IMR-90 (cell line): ENCODE results near the gene FAM149A. TPM values are rescaled to one million over a fixed set of nuclear protein-coding genes. Genes with fewer than 3 reads are reported as not detected.

ENCODE experiments used
- ATAC-seq: fragments of 200-7000 bp; cut with Tn5 transposase; 2 replicates; pipeline ENCODE4 v1.9.1; 2020; ENCODE audit warnings: low read depth, mild to moderate bottlenecking, moderate library complexity
- BruUV-seq: library from RNA; stranded (reverse); fragments of 400-500 nt; replicated peaks from 2 replicates; lab custom pipeline; 2021; lab: Mats Ljungman, UMichigan
- CTCF ChIA-PET: fragments of 300-600 bp; formaldehyde crosslinking; extraction: SDS; loops from one replicate; lab custom pipeline; 2021; ENCODE audit warnings: antibody characterized with exemption; lab: Yijun Ruan, JAX
- POLR2A ChIA-PET: fragments of 300-600 bp; sonication (Branson Sonifier 250); formaldehyde crosslinking; loops from one replicate; lab custom pipeline; 2022; ENCODE audit warnings: antibody characterized with exemption; ENCODE audit not compliant: unreplicated experiment; lab: Charles Lee
- DNase-seq: peaks from one replicate; pipeline ENCODE4 v3.0.0; 2013
- H2AFZ ChIP-seq: replicated peaks from 2 replicates; pipeline ENCODE3; 2013; ENCODE audit warnings: low read length, mild to moderate bottlenecking; ENCODE audit not compliant: poor library complexity
- H2AK5ac ChIP-seq: 2 replicates; pipeline ENCODE4 v1.6.1; 2013; ENCODE audit warnings: low read depth, low read length, inconsistent platforms
- H2AK9ac ChIP-seq: replicated peaks from 2 replicates; pipeline ENCODE3; 2013; ENCODE audit warnings: mild to moderate bottlenecking, low read depth, low read length, moderate library complexity; ENCODE audit not compliant: poor library complexity
- H2BK120ac ChIP-seq: 2 replicates; pipeline ENCODE4 v1.6.1; 2013; ENCODE audit warnings: low read depth, low read length, inconsistent platforms
- H2BK15ac ChIP-seq: 3 replicates; pipeline ENCODE4 v1.6.1; 2013; ENCODE audit warnings: low read depth, low read length, inconsistent platforms
- H2BK20ac ChIP-seq: 2 replicates; pipeline ENCODE4 v1.6.1; 2013; ENCODE audit warnings: low read depth, mild to moderate bottlenecking, inconsistent platforms, low read length, moderate library complexity
- H2BK5ac ChIP-seq: 2 replicates; pipeline ENCODE4 v1.6.1; 2013; ENCODE audit warnings: mild to moderate bottlenecking, low read depth, low read length, inconsistent platforms; ENCODE audit not compliant: poor library complexity, severe bottlenecking
- H3K14ac ChIP-seq: replicated peaks from 2 replicates; pipeline ENCODE4 v1.6.1; 2013; ENCODE audit warnings: low read depth, low read length, inconsistent platforms
- H3K18ac ChIP-seq: 2 replicates; pipeline ENCODE4 v1.6.1; 2013; ENCODE audit warnings: low read depth, low read length, control low read depth
- H3K23ac ChIP-seq: 2 replicates; pipeline ENCODE4 v1.6.1; 2013; ENCODE audit warnings: low read depth, low read length, inconsistent platforms
- H3K27ac ChIP-seq: 2 replicates; pipeline ENCODE4 v1.5.1; 2013; ENCODE audit warnings: mild to moderate bottlenecking, control low read depth, low read length; ENCODE audit not compliant: insufficient read depth
- H3K27me3 ChIP-seq: 2 replicates; pipeline ENCODE4 v1.6.1; 2013; ENCODE audit warnings: low read length; ENCODE audit not compliant: control insufficient read depth, insufficient read depth
- H3K36me3 ChIP-seq: 2 replicates; pipeline ENCODE4 v1.6.1; 2013; ENCODE audit warnings: low read length, mixed read lengths; ENCODE audit not compliant: control insufficient read depth, insufficient read depth
- H3K4ac ChIP-seq: 2 replicates; pipeline ENCODE4 v1.6.1; 2013; ENCODE audit warnings: low read depth, low read length, inconsistent platforms
- H3K4me1 ChIP-seq: 2 replicates; pipeline ENCODE4 v1.6.1; 2013; ENCODE audit warnings: low read length, mixed read lengths; ENCODE audit not compliant: control insufficient read depth, insufficient read depth
- H3K4me2 ChIP-seq: 2 replicates; pipeline ENCODE4 v1.6.1; 2013; ENCODE audit warnings: low read depth, mild to moderate bottlenecking, control low read depth, low read length, moderate library complexity
- H3K4me3 ChIP-seq: 2 replicates; pipeline ENCODE4 v1.5.1; 2013; ENCODE audit warnings: low read depth, mild to moderate bottlenecking, control low read depth, low read length, moderate library complexity; ENCODE audit not compliant: insufficient read depth
- H3K56ac ChIP-seq: 2 replicates; pipeline ENCODE4 v1.6.1; 2013; ENCODE audit warnings: low read length, inconsistent platforms; ENCODE audit not compliant: insufficient read depth; ENCODE audit errors: extremely low read depth
- H3K79me1 ChIP-seq, 2 experiments: 2 replicates each; pipeline ENCODE4 v1.6.1; 2013; ENCODE audit warnings: low read length in 2 of 2, inconsistent platforms in 1 of 2, low read depth in 1 of 2
- H3K9ac ChIP-seq: 2 replicates; pipeline ENCODE4 v1.6.1; 2013; ENCODE audit warnings: low read depth, low read length, control low read depth
- H3K9me1 ChIP-seq: 2 replicates; pipeline ENCODE4 v1.6.1; 2013; ENCODE audit warnings: low read length, inconsistent platforms; ENCODE audit not compliant: insufficient read depth
- H3K9me3 ChIP-seq: 2 replicates; pipeline ENCODE4 v1.6.1; 2013; ENCODE audit warnings: low read length; ENCODE audit not compliant: control insufficient read depth, insufficient read depth
- H4K20me1 ChIP-seq: 2 replicates; pipeline ENCODE4 v1.6.1; 2013; ENCODE audit warnings: low read length, inconsistent platforms; ENCODE audit not compliant: insufficient read depth
- H4K5ac ChIP-seq: 2 replicates; pipeline ENCODE4 v1.6.1; 2013; ENCODE audit warnings: mild to moderate bottlenecking, low read depth, low read length, control low read depth
- H4K8ac ChIP-seq, 2 experiments: 2 replicates each; pipeline ENCODE4 v1.6.1; 2013; ENCODE audit warnings: low read depth in 2 of 2, low read length in 2 of 2, control low read depth in 1 of 2, inconsistent platforms in 1 of 2
- H4K91ac ChIP-seq: 2 replicates; pipeline ENCODE4 v1.6.1; 2013; ENCODE audit warnings: low read depth, low read length, inconsistent platforms; ENCODE audit not compliant: insufficient read depth
- BHLHE40 ChIP-seq: fragments of 150-350 bp; IDR thresholded peaks from 2 replicates; pipeline ENCODE4 v1.6.1; 2016; ENCODE audit warnings: mild to moderate bottlenecking, low read depth, low read length
- CEBPB ChIP-seq: IDR thresholded peaks from 2 replicates; pipeline ENCODE4 v1.6.1; 2012; ENCODE audit warnings: low read depth, low read length, improper control_type of control experiment
- MAFK ChIP-seq: IDR thresholded peaks from 2 replicates; pipeline ENCODE4 v1.6.1; 2012; ENCODE audit warnings: low read depth, low read length, improper control_type of control experiment
- MAZ ChIP-seq: IDR thresholded peaks from 2 replicates; pipeline ENCODE4 v1.6.1; 2012; ENCODE audit warnings: low read depth, mild to moderate bottlenecking, low read length, improper control_type of control experiment, moderate library complexity, borderline replicate concordance
- NFE2L2 ChIP-seq: fragments of 150-350 bp; IDR thresholded peaks from 2 replicates; pipeline ENCODE4 v1.6.1; 2016; ENCODE audit warnings: low read depth, mild to moderate bottlenecking, low read length
- RAD21 ChIP-seq: IDR thresholded peaks from 2 replicates; pipeline ENCODE4 v1.6.1; 2012; ENCODE audit warnings: low read length, improper control_type of control experiment
- RCOR1 ChIP-seq: IDR thresholded peaks from 2 replicates; pipeline ENCODE4 v1.6.1; 2012; ENCODE audit warnings: mild to moderate bottlenecking, low read length, improper control_type of control experiment; ENCODE audit not compliant: insufficient replicate concordance
- SMC3 ChIP-seq: fragments of 150-350 bp; IDR thresholded peaks from 2 replicates; pipeline ENCODE4 v1.6.1; 2016; ENCODE audit warnings: low read depth, mild to moderate bottlenecking, antibody characterized with exemption, low read length, moderate library complexity
- WGBS, 2 experiments: methylation state at CpG; one replicate each; pipeline versions ENCODE4 v1.1.5 to v1.1.7; 2013; ENCODE audit warnings: missing lambda C conversion rate in 2 of 2; ENCODE audit not compliant: insufficient read length in 1 of 2; ENCODE audit errors: extremely low coverage in 2 of 2; 5-methylcytosine and 5-hydroxymethylcytosine counted together
- dilution Hi-C: fragments of 300-500 bp; cut with HindIII; formaldehyde crosslinking; loops from one replicate; pipeline ENCODE4 v1.14.3; 2018; ENCODE audit warnings: low sequenced_read_pairs; ENCODE audit not compliant: unreplicated experiment
- in situ Hi-C: fragments of 300-500 bp; cut with MboI; formaldehyde crosslinking; loops from 3 replicates; pipeline ENCODE4 v1.14.3; 2019; ENCODE audit warnings: low sequenced_read_pairs, inconsistent platforms, mixed read lengths
- intact Hi-C: fragments of 100-400 bp; cut with micrococcal nuclease; formaldehyde crosslinking; loops from 2 replicates; pipeline ENCODE4 v1.10.0; 2022
- polyA plus RNA-seq, 3 experiments: library from polyadenylated mRNA; depleted of rRNA; stranded (reverse); fragments of >200 nt; gene quantifications; 2 replicates each; pipeline ENCODE4 v1.2.3, GENCODE V29; 2012; ENCODE audit warnings: low replicate concordance in 1 of 3
- total RNA-seq: library from RNA; depleted of rRNA; stranded (reverse); fragments of >200 nt; gene quantifications from 2 replicates; pipeline ENCODE4 v1.2.3, GENCODE V29; 2012
- TF ChIP-seq, protein P1 (sequence below): fragments of 150-350 bp; IDR thresholded peaks from 2 replicates; pipeline ENCODE4 v1.6.1; 2016; ENCODE audit warnings: low read depth, mild to moderate bottlenecking, low read length, moderate library complexity, borderline replicate concordance
- TF ChIP-seq, protein P2 (sequence below): conservative IDR thresholded peaks from 2 replicates; pipeline ENCODE4 v1.5.1; 2012; ENCODE audit warnings: mild to moderate bottlenecking, low read depth, low read length, improper control_type of control experiment
- TF ChIP-seq, protein P3 (sequence below): fragments of 150-350 bp; IDR thresholded peaks from 2 replicates; pipeline ENCODE4 v1.6.1; 2017; ENCODE audit warnings: mild to moderate bottlenecking, antibody characterized with exemption, low read length, low read depth

The FAM149A gene
- total and polyA plus RNA-seq, 2 of the 4 experiments (the other 2 are of a cell fraction): 0.54 to 0.70 TPM

DNA sequence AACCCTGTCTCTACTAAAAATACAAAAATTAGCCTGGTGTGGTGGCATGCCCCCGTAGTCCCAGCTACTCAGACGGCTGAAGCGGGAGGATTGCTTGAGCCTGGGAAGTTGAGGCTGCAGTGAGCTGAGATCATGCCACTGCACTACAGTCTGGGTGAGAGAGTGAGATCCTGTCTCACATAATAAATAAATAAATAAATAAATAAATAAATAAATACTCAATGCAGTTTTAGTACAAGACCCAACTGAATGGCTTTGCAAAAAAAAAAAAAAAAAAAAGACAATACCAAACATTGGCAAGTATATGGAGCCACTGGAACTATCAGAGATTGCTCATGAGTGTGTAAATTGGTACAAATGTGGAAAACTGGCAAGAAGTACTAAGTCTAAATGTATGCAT is 83.6 kb downstream of the FAM149A start:
- no peak overlapping the region for H2BK20ac ChIP-seq
- TF ChIP-seq MAZ (no peak), CEBPB (no peak), SMC3 (no peak), RCOR1 (no peak), MAFK (no peak), BHLHE40 (no peak), NFE2L2 (no peak), RAD21 (no peak)
- TF ChIP-seq, protein P1, sequence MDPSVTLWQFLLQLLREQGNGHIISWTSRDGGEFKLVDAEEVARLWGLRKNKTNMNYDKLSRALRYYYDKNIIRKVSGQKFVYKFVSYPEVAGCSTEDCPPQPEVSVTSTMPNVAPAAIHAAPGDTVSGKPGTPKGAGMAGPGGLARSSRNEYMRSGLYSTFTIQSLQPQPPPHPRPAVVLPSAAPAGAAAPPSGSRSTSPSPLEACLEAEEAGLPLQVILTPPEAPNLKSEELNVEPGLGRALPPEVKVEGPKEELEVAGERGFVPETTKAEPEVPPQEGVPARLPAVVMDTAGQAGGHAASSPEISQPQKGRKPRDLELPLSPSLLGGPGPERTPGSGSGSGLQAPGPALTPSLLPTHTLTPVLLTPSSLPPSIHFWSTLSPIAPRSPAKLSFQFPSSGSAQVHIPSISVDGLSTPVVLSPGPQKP: no peak
- TF ChIP-seq, protein P2, sequence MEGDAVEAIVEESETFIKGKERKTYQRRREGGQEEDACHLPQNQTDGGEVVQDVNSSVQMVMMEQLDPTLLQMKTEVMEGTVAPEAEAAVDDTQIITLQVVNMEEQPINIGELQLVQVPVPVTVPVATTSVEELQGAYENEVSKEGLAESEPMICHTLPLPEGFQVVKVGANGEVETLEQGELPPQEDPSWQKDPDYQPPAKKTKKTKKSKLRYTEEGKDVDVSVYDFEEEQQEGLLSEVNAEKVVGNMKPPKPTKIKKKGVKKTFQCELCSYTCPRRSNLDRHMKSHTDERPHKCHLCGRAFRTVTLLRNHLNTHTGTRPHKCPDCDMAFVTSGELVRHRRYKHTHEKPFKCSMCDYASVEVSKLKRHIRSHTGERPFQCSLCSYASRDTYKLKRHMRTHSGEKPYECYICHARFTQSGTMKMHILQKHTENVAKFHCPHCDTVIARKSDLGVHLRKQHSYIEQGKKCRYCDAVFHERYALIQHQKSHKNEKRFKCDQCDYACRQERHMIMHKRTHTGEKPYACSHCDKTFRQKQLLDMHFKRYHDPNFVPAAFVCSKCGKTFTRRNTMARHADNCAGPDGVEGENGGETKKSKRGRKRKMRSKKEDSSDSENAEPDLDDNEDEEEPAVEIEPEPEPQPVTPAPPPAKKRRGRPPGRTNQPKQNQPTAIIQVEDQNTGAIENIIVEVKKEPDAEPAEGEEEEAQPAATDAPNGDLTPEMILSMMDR: no peak
- TF ChIP-seq, protein P3, sequence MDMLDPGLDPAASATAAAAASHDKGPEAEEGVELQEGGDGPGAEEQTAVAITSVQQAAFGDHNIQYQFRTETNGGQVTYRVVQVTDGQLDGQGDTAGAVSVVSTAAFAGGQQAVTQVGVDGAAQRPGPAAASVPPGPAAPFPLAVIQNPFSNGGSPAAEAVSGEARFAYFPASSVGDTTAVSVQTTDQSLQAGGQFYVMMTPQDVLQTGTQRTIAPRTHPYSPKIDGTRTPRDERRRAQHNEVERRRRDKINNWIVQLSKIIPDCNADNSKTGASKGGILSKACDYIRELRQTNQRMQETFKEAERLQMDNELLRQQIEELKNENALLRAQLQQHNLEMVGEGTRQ: no peak
- intact Hi-C loops: no loop called here
- H2AFZ ChIP-seq: no peak overlapping the region
- no peak overlapping the region for H3K18ac ChIP-seq
- H3K9me3 ChIP-seq: no peaks in the 10 kb centered on the region
- POLR2A ChIA-PET: no interaction called here
- no peak overlapping the region for H3K56ac ChIP-seq
- no CpG with 5 or more reads among the region's 3 CpGs for WGBS, 2 experiments
- H3K4me2 ChIP-seq: no peak overlapping the region
- H2BK15ac ChIP-seq: no peak overlapping the region
- in situ Hi-C loops: no loop called here
- H4K5ac ChIP-seq: no peak overlapping the region
- no peak overlapping the region for H3K14ac ChIP-seq
- no peak overlapping the region for H2BK120ac ChIP-seq
- H4K91ac ChIP-seq: no peak overlapping the region
- H2AK5ac ChIP-seq: no peak overlapping the region
- no peak overlapping the region for H3K9ac ChIP-seq
- H3K23ac ChIP-seq: no peak overlapping the region
- no peaks in the 10 kb centered on the region; the same call in 1 of the 2 replicates for H3K4me1 ChIP-seq
- BruUV-seq: no TSS peak
- H3K4me3 ChIP-seq: no peak overlapping the region
- H3K79me1 ChIP-seq: no peaks in the 10 kb centered on the region
- H3K27ac ChIP-seq: no peak overlapping the region
- no peaks in the 10 kb centered on the region; the same call in 1 of the 2 replicates for H3K9me1 ChIP-seq
- CTCF ChIA-PET: no interaction called here
- H2AK9ac ChIP-seq: no peak overlapping the region
- H4K8ac ChIP-seq: no peak overlapping the region
- H4K20me1 ChIP-seq: no peaks in the 10 kb centered on the region
- no peak overlapping the region for H2BK5ac ChIP-seq
- no peak overlapping the region for H3K4ac ChIP-seq
- H3K36me3 ChIP-seq: no peaks in the 10 kb centered on the region
- no peak for ATAC-seq
- H3K27me3 ChIP-seq: no peaks in the 10 kb centered on the region; the same call in 1 of the 2 replicates
- dilution Hi-C loops: no loop called here
- no peak for DNase-seq
